SK-N-SH treated with all-trans-retinoic acid at 6 μM for 48 hours (cell line): Measurements from ENCODE around the gene CAMKMT.
A peak's percentile ranks its signal among the peaks of the same experiment; 100 is the strongest.

Experiments used
- ATAC-seq: fragments of 200-7000 bp; cut with Tn5 transposase; 3 replicates; pipeline ENCODE4 v1.9.1; 2020; ENCODE audit warnings: mild to moderate bottlenecking, moderate library complexity
- ARNTL ChIP-seq: fragments of 450-650 bp; formaldehyde crosslinking; IDR thresholded peaks from 2 replicates; pipeline ENCODE4 v1.5.0; 2020; ENCODE audit warnings: low read depth, mild to moderate bottlenecking, moderate library complexity, borderline replicate concordance
- BACH2 ChIP-seq: fragments of 250-450 bp; sonication (Bioruptor Pico); IDR thresholded peaks from 2 replicates; pipeline ENCODE4 v1.9.0; 2021; ENCODE audit warnings: mild to moderate bottlenecking, borderline replicate concordance
- CSDC2 ChIP-seq: fragments of 250-450 bp; sonication (Bioruptor Pico); IDR thresholded peaks from 2 replicates; pipeline ENCODE4 v1.5.0; 2020; ENCODE audit warnings: mild to moderate bottlenecking, moderate library complexity
- ESRRG ChIP-seq: fragments of 250-450 bp; sonication (Bioruptor Pico); IDR thresholded peaks from 2 replicates; pipeline ENCODE4 v1.6.1; 2021; ENCODE audit warnings: mild to moderate bottlenecking
- GLIS3 ChIP-seq: fragments of 250-450 bp; sonication (Bioruptor Pico); IDR thresholded peaks from 2 replicates; pipeline ENCODE4 v1.5.0; 2020; ENCODE audit warnings: mild to moderate bottlenecking, moderate library complexity
- ISL1 ChIP-seq: fragments of 250-450 bp; sonication (Bioruptor Pico); IDR thresholded peaks from 2 replicates; pipeline ENCODE4 v2.1.2; 2022; ENCODE audit warnings: mild to moderate bottlenecking, moderate library complexity
- POU6F1 ChIP-seq: fragments of 250-450 bp; sonication (Bioruptor Pico); IDR thresholded peaks from 2 replicates; pipeline ENCODE4 v1.8.0; 2021; ENCODE audit warnings: low read depth, mild to moderate bottlenecking, moderate library complexity, borderline replicate concordance
- PPARA ChIP-seq: fragments of 250-450 bp; sonication (Bioruptor Pico); IDR thresholded peaks from 2 replicates; pipeline ENCODE4 v1.5.0; 2020; ENCODE audit warnings: mild to moderate bottlenecking, borderline replicate concordance
- RARB ChIP-seq: fragments of 250-450 bp; sonication (Bioruptor Pico); IDR thresholded peaks from 2 replicates; pipeline ENCODE4 v1.8.0; 2021; ENCODE audit warnings: mild to moderate bottlenecking, moderate library complexity
- SNAI2 ChIP-seq: fragments of 250-450 bp; sonication (Bioruptor Pico); IDR thresholded peaks from 2 replicates; pipeline ENCODE4 v1.5.0; 2020; ENCODE audit warnings: mild to moderate bottlenecking, moderate library complexity
- TCF4 ChIP-seq: fragments of 250-450 bp; sonication (Bioruptor Pico); IDR thresholded peaks from 2 replicates; pipeline ENCODE4 v1.8.0; 2021; ENCODE audit warnings: mild to moderate bottlenecking, moderate library complexity, borderline replicate concordance
- TOX ChIP-seq: fragments of 250-450 bp; sonication (Bioruptor Pico); IDR thresholded peaks from 2 replicates; pipeline ENCODE4 v1.8.0; 2021; ENCODE audit warnings: mild to moderate bottlenecking, moderate library complexity, borderline replicate concordance
- TSHZ2 ChIP-seq: fragments of 250-450 bp; sonication (Bioruptor Pico); IDR thresholded peaks from 2 replicates; pipeline ENCODE4 v1.5.0; 2020; ENCODE audit warnings: mild to moderate bottlenecking, moderate library complexity
- ZC3H10 ChIP-seq: fragments of 250-450 bp; sonication (Bioruptor Pico); IDR thresholded peaks from 2 replicates; pipeline ENCODE4 v1.5.1; 2021; ENCODE audit warnings: mild to moderate bottlenecking, moderate library complexity
- ZFP3 ChIP-seq: fragments of 250-450 bp; sonication (Bioruptor Pico); IDR thresholded peaks from 2 replicates; pipeline ENCODE4 v1.5.0; 2020; ENCODE audit warnings: mild to moderate bottlenecking, moderate library complexity
- ZFP30 ChIP-seq: fragments of 450-650 bp; formaldehyde crosslinking; IDR thresholded peaks from 2 replicates; pipeline ENCODE4 v1.5.0; 2022; ENCODE audit warnings: mild to moderate bottlenecking, moderate library complexity
- ZNF565 ChIP-seq: fragments of 450-650 bp; formaldehyde crosslinking; conservative IDR thresholded peaks from 2 replicates; pipeline ENCODE4 v1.5.0; 2020; ENCODE audit warnings: low read depth, mild to moderate bottlenecking, moderate library complexity
- ZNF70 ChIP-seq: fragments of 450-650 bp; formaldehyde crosslinking; IDR thresholded peaks from 2 replicates; pipeline ENCODE4 v1.5.0; 2020; ENCODE audit warnings: mild to moderate bottlenecking, moderate library complexity
- ZNF8 ChIP-seq: fragments of 450-650 bp; formaldehyde crosslinking; IDR thresholded peaks from 2 replicates; pipeline ENCODE4 v1.5.0; 2020; ENCODE audit warnings: mild to moderate bottlenecking, moderate library complexity
- TF ChIP-seq, protein P1 (sequence below): fragments of 250-450 bp; sonication (Bioruptor Pico); IDR thresholded peaks from 2 replicates; pipeline ENCODE4 v1.8.0; 2020; ENCODE audit warnings: mild to moderate bottlenecking, moderate library complexity, borderline replicate concordance
- TF ChIP-seq, protein P2 (sequence below): fragments of 250-450 bp; sonication (Bioruptor Pico); IDR thresholded peaks from 2 replicates; pipeline ENCODE4 v1.5.1; 2020; ENCODE audit warnings: low read depth, mild to moderate bottlenecking, moderate library complexity

CAMKMT gene

DNA sequence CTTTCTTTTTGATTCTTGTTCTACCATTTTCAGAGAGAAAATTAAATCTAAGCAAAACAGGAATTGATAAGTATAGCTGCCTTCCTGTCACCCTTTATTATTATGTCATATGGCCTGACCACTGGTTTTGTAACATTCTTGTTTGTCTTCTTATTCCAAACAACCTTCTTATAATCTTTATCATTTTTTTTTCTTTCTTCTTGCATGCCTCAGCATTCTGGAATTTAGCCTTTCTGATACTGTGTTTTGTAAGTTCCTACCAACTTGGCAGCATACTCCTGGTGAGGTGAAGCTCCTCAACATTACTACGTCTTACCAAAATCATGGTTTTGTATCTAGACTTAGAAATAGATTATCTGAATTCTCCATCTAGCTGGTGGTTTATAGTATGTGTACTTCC is 199.2 kb downstream of the CAMKMT start:
- ATAC-seq: peak; percentile 49; the same call in 2 of the 3 replicates
- no peak for TF ChIP-seq ZC3H10
- no peak for TF ChIP-seq ZFP3 (CRISPR knock-in tag)
- TF ChIP-seq TSHZ2 (CRISPR knock-in tag): no peak
- no peak for TF ChIP-seq ZNF565
- TF ChIP-seq GLIS3: no peak
- TF ChIP-seq POU6F1 (CRISPR knock-in tag): no peak
- TF ChIP-seq ARNTL (CRISPR knock-in tag): no peak
- no peak for TF ChIP-seq BACH2 (CRISPR knock-in tag)
- TF ChIP-seq ZNF70 (CRISPR knock-in tag): no peak
- no peak for TF ChIP-seq TOX
- TF ChIP-seq ZNF8 (CRISPR knock-in tag): no peak
- TF ChIP-seq ISL1 (CRISPR knock-in tag): no peak
- no peak for TF ChIP-seq RARB
- no peak for TF ChIP-seq SNAI2
- TF ChIP-seq PPARA: no peak

- no peak for ATAC-seq
- TF ChIP-seq ZNF8 (CRISPR knock-in tag) (no peak), ARNTL (CRISPR knock-in tag) (no peak)
- TF ChIP-seq, protein P1, sequence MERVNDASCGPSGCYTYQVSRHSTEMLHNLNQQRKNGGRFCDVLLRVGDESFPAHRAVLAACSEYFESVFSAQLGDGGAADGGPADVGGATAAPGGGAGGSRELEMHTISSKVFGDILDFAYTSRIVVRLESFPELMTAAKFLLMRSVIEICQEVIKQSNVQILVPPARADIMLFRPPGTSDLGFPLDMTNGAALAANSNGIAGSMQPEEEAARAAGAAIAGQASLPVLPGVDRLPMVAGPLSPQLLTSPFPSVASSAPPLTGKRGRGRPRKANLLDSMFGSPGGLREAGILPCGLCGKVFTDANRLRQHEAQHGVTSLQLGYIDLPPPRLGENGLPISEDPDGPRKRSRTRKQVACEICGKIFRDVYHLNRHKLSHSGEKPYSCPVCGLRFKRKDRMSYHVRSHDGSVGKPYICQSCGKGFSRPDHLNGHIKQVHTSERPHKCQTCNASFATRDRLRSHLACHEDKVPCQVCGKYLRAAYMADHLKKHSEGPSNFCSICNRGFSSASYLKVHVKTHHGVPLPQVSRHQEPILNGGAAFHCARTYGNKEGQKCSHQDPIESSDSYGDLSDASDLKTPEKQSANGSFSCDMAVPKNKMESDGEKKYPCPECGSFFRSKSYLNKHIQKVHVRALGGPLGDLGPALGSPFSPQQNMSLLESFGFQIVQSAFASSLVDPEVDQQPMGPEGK: no peak
- TF ChIP-seq, all 23 proteins: peak for 0
Observed at GRCh38 chr2:44562737-44563136, 201.0 kb downstream of the CAMKMT start.

GRCh38 chr2:44564752-44565151 is 203.0 kb downstream of the CAMKMT start:
- ATAC-seq: no peak
- TF ChIP-seq, protein P1: no peak

DNA sequence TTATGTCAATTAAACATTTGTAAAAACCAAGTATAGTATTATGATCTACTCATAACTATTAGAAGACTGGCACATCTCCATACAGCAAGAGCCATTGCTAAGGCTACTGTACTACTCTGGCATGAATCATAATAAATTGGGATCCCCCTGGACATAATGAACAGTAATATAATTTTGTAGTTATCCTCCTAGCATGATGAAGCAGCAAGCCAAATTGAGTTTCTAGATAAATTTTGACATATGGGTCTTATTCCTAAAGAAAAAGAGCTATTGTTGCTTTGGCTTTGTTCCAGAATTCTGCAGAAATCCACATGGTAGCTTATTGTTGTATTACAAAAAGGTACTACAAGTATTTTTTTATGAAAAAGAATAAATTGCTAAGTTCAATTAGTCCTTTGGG is 204.3 kb downstream of the CAMKMT start:
- peak; percentile 95 for ATAC-seq
- peak; percentile 82; the same call in 1 of the 2 replicates for TF ChIP-seq POU6F1 (CRISPR knock-in tag)
- TF ChIP-seq GLIS3: 0 out of 2 replicates have a peak, but pooled peaks have one; percentile 4
- peak; percentile 64; the same call in 1 of the 2 replicates for TF ChIP-seq ESRRG
- peak; percentile 89 for TF ChIP-seq TCF4 (CRISPR knock-in tag)
- peak; percentile 99 for TF ChIP-seq ISL1 (CRISPR knock-in tag)
- TF ChIP-seq CSDC2: no peak
- no peak for TF ChIP-seq ZNF565
- no peak for TF ChIP-seq ARNTL (CRISPR knock-in tag)
- TF ChIP-seq ZC3H10: no peak
- no peak for TF ChIP-seq ZFP30
- 0 out of 2 replicates have a peak, but pooled peaks have one; percentile 68 for TF ChIP-seq SNAI2
- TF ChIP-seq TOX: no peak
- TF ChIP-seq PPARA: no peak
- TF ChIP-seq, protein P1: peak; percentile 83; the same call in 1 of the 2 replicates
- TF ChIP-seq ZFP3 (CRISPR knock-in tag): peak; percentile 83
- no peak for TF ChIP-seq RARB
- peak; percentile 53; the same call in 1 of the 2 replicates for TF ChIP-seq ZNF70 (CRISPR knock-in tag)
- TF ChIP-seq, protein P2, sequence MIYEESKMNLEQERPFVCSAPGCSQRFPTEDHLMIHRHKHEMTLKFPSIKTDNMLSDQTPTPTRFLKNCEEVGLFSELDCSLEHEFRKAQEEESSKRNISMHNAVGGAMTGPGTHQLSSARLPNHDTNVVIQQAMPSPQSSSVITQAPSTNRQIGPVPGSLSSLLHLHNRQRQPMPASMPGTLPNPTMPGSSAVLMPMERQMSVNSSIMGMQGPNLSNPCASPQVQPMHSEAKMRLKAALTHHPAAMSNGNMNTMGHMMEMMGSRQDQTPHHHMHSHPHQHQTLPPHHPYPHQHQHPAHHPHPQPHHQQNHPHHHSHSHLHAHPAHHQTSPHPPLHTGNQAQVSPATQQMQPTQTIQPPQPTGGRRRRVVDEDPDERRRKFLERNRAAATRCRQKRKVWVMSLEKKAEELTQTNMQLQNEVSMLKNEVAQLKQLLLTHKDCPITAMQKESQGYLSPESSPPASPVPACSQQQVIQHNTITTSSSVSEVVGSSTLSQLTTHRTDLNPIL (CRISPR knock-in tag): no peak; the same call in 1 of the 2 replicates
